OCI-LY7 (cell line): ENCODE results near the gene CCNL2. TPM values are rescaled to one million over a fixed set of nuclear protein-coding genes. Genes with fewer than 3 reads are reported as not detected.

Source experiments
- BruUV-seq: library from RNA; stranded (reverse); fragments of 400-500 nt; replicated peaks from 2 replicates; lab custom pipeline; 2021; lab: Mats Ljungman, UMichigan
- CTCF ChIA-PET: fragments of 300-600 bp; sonication (Branson Sonifier 250); formaldehyde crosslinking; loops from one replicate; lab custom pipeline; 2022; ENCODE audit warnings: antibody characterized with exemption; ENCODE audit not compliant: unreplicated experiment; lab: Charles Lee
- POLR2A ChIA-PET: fragments of 300-600 bp; sonication (Branson Sonifier 250); formaldehyde crosslinking; loops from one replicate; lab custom pipeline; 2022; ENCODE audit warnings: antibody characterized with exemption; lab: Charles Lee
- DNase-seq: peaks from one replicate; pipeline ENCODE4 v3.0.0-alpha.2; 2015; ENCODE audit warnings: low spot score
- H2AFZ ChIP-seq: fragments of 200-600 bp; sonication (generic), shearing (Covaris generic); 2 replicates; pipeline ENCODE4 v1.6.1; 2014; ENCODE audit warnings: mild to moderate bottlenecking, antibody characterized with exemption, low read length, moderate library complexity
- H3K27ac ChIP-seq: fragments of 200-600 bp; sonication (generic); 2 replicates; pipeline ENCODE4 v1.5.1; 2014; ENCODE audit warnings: mixed run types, low read depth, mild to moderate bottlenecking, moderate library complexity, low read length, inconsistent platforms; ENCODE audit not compliant: poor library complexity, severe bottlenecking
- H3K36me3 ChIP-seq: fragments of 200-600 bp; sonication (generic); 2 replicates; pipeline ENCODE4 v1.6.1; 2014; ENCODE audit warnings: mild to moderate bottlenecking, antibody characterized with exemption, low read length, moderate library complexity, mixed read lengths; ENCODE audit not compliant: insufficient read depth
- H3K4me1 ChIP-seq: fragments of 200-600 bp; sonication (generic); 2 replicates; pipeline ENCODE4 v1.5.1; 2014; ENCODE audit warnings: mild to moderate bottlenecking, low read length; ENCODE audit not compliant: insufficient read depth, poor library complexity, severe bottlenecking
- H3K4me2 ChIP-seq: fragments of 200-600 bp; sonication (generic); 2 replicates; pipeline ENCODE4 v1.6.1; 2014; ENCODE audit warnings: mild to moderate bottlenecking, low read length
- H3K4me3 ChIP-seq: fragments of 200-600 bp; sonication (generic); 2 replicates; pipeline ENCODE4 v1.5.1; 2014; ENCODE audit warnings: mild to moderate bottlenecking, low read depth, low read length; ENCODE audit not compliant: poor library complexity, severe bottlenecking
- H3K79me2 ChIP-seq: fragments of 200-600 bp; sonication (generic); 2 replicates; pipeline ENCODE4 v1.6.1; 2016; ENCODE audit warnings: low read depth, mild to moderate bottlenecking, low read length, moderate library complexity, mixed read lengths; ENCODE audit not compliant: insufficient read depth
- H3K9me2 ChIP-seq: fragments of 200-600 bp; sonication (generic); 2 replicates; pipeline ENCODE4 v1.6.1; 2016; ENCODE audit warnings: mild to moderate bottlenecking, low read length, mixed read lengths; ENCODE audit not compliant: insufficient read depth
- H3K9me3 ChIP-seq: fragments of 200-600 bp; sonication (generic); 2 replicates; pipeline ENCODE4 v1.6.1; 2014; ENCODE audit warnings: mild to moderate bottlenecking, mixed run types, low read length, mixed read lengths
- H4K20me1 ChIP-seq: fragments of 200-600 bp; sonication (generic); 2 replicates; pipeline ENCODE4 v1.6.1; 2014; ENCODE audit warnings: mild to moderate bottlenecking, antibody characterized with exemption, low read length, moderate library complexity, mixed read lengths; ENCODE audit not compliant: insufficient read depth
- EZH2phosphoT487 ChIP-seq: fragments of 200-600 bp; sonication (generic); IDR thresholded peaks from 2 replicates; pipeline ENCODE4 v1.6.1; 2018; ENCODE audit warnings: low read depth, borderline replicate concordance, mild to moderate bottlenecking, mixed run types, antibody characterized with exemption, low read length, moderate library complexity, mixed read lengths
- intact Hi-C: fragments of 100-400 bp; cut with micrococcal nuclease; formaldehyde crosslinking; loops from one replicate; pipeline ENCODE4 v1.10.0; 2022; ENCODE audit not compliant: unreplicated experiment
- total RNA-seq, 2 experiments: library from RNA; depleted of rRNA in 1 of 2; stranded (reverse); fragments of >200 nt in 1 of 2; shearing (Covaris generic) in 1 of 2; gene quantifications; 2 replicates each; pipeline ENCODE4 v1.2.3, GENCODE V29; 2014 to 2022
- TF ChIP-seq, protein P1 (sequence below): fragments of 200-600 bp; sonication (generic); conservative IDR thresholded peaks from 2 replicates; pipeline ENCODE4 v1.5.1; 2014; ENCODE audit warnings: mild to moderate bottlenecking, antibody characterized with exemption, low read length, moderate library complexity, mixed read lengths

Gene CCNL2
- total RNA-seq, 2 experiments from 2014 or later = 213 to 307 TPM

DNA sequence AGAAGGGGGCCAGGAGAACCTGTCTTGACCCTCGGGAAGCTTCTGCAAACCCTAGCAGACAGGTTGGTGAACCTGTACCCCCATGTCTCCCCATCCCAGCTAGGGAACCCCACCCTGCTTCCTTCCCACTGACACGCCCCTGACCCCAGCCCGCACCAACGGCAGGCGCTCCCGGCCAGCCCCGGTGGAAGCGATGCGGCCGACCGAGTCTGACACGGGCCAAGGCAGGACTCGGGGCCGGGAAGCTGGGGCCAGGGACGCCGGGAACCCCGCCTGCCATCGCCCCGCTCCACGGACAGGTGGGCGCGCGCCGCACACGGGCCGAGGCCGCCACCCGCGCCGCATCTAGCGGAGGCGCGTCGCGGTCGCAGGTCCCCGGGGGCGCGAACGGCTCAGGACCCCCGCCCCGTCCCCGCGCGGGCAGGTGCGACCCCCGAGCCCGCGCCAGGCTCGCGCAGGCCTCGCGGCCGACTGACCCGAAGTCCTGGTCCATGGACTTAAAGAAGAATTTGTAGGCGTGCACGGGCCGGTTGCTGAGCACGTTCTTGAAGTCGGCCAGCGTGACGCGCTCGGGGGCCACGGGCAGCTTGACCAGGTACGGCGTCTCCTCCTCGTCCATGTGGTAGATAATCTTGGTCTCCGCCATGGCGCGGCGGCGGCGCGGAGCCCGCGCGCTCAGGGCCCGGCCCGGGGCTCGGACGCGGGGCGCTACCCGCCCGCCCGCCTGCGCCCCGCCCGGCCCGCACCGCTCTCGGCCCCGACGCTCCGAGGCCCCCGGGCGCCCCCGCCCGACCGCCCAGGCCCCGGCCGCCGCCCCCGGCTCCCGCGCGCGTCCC is 50.5 kb downstream of the CCNL2 start:
- no peak overlapping the region for H3K27ac ChIP-seq
- no peaks in the 10 kb centered on the region for H3K79me2 ChIP-seq
- BruUV-seq = no TSS peak
- H4K20me1 ChIP-seq = no peaks in the 10 kb centered on the region; the same call in 1 of the 2 replicates
- no peak for DNase-seq
- H3K9me3 ChIP-seq = no peaks in the 10 kb centered on the region
- ChIA-PET POLR2A (no interaction called here), CTCF (interaction anchor here (0.6 kb wide), 1 partner anchor 240 kb away, joined by 5 read pairs; no protein-coding TSS in a partner anchor)
- intact Hi-C loops = loop anchor here (1.0 to 5.0 kb wide), 3 partner anchors 24 to 114 kb away; partner anchors contain the start of gene PUSL1
- H3K9me2 ChIP-seq = no peaks in the 10 kb centered on the region
- H2AFZ ChIP-seq = no peak overlapping the region
- H3K4me2 ChIP-seq = peak overlapping the region; percentile 80
- H3K4me3 ChIP-seq = peak overlapping the region; percentile 74
- H3K4me1 ChIP-seq = peaks cover 31% of the 10 kb centered on the region
- TF ChIP-seq, protein P1, sequence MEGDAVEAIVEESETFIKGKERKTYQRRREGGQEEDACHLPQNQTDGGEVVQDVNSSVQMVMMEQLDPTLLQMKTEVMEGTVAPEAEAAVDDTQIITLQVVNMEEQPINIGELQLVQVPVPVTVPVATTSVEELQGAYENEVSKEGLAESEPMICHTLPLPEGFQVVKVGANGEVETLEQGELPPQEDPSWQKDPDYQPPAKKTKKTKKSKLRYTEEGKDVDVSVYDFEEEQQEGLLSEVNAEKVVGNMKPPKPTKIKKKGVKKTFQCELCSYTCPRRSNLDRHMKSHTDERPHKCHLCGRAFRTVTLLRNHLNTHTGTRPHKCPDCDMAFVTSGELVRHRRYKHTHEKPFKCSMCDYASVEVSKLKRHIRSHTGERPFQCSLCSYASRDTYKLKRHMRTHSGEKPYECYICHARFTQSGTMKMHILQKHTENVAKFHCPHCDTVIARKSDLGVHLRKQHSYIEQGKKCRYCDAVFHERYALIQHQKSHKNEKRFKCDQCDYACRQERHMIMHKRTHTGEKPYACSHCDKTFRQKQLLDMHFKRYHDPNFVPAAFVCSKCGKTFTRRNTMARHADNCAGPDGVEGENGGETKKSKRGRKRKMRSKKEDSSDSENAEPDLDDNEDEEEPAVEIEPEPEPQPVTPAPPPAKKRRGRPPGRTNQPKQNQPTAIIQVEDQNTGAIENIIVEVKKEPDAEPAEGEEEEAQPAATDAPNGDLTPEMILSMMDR = no peak
- no peak for TF ChIP-seq EZH2phosphoT487
- H3K36me3 ChIP-seq = no peaks in the 10 kb centered on the region

DNA sequence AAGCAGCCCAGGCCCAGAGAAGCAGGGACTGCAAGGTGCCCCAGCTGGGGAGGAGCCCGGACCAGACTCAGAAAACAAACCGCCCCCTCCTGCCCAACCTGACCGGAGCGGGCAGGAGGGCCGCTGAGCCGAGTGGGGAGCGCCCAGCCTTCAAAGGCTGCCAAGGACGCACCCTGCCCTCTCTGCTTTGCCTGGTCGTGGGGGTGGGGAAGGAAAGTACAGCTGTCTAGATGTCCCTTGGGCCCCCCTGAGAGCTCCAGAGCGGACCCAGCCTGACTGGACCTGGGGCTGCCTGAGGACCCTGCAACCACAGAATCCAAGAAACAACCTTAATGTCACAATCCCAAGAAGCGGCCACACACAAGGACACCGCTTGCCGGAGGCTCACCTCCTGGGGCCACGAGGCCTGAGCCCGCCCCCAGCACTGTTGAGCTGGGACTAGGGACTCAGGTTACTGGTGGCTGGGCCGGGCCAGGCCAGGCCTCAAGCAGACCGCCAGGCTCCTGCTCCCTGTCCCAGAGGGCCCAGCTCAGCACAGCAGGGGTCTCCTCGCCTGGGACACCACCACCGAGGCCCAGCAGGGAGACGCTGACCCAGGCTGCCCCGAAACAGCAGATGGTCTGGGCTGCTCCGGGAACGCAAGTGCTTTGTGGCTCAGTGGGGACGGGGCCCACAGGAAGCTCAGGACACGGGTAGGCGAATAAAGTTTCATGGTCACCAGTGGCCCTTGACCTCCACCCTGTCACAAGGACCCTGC is 51.3 kb downstream of the CCNL2 start:
- BruUV-seq = no TSS peak
- DNase-seq = no peak
- no peaks in the 10 kb centered on the region for H3K79me2 ChIP-seq

DNA sequence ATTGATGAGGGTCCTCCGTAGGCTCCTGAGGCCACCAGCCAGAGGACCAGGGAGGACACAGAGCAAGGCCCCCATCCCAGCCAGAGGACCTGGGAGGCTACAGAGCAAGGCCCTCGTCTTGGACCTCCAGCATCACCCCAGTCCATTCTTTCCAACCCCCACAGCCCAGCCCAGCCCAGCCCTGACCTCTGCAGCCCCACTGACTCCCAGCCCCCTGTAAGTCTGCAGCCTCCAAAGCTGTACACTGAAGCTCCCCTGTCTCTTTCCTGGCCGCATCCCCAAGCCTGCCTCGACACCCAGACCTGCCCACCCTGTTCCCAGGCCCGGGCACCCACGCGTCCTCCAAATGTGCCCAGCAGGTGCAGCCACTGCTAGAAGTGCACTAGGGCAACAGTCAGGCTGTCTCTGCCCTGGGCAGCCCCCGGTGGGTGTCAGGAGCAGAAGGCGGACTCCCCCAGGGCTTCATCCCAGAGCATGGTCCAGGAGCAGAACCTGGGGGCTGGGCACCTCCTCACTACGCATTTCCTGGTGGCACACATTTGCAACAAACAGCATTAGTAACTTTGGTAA is 52.0 kb downstream of the CCNL2 start:
- H3K4me1 ChIP-seq = peaks cover 16% of the 10 kb centered on the region
- no TSS peak for BruUV-seq
- DNase-seq = no peak
- no peak overlapping the region for H3K27ac ChIP-seq
- no peaks in the 10 kb centered on the region for H3K79me2 ChIP-seq
- CTCF ChIA-PET = interaction anchor here (1.3 kb wide), 1 partner anchor 9 kb away, joined by 5 read pairs; no protein-coding TSS in a partner anchor
- no peaks in the 10 kb centered on the region; the same call in 1 of the 2 replicates for H4K20me1 ChIP-seq
- H3K4me3 ChIP-seq = no peak overlapping the region
- no peaks in the 10 kb centered on the region for H3K36me3 ChIP-seq
- H3K9me2 ChIP-seq = no peaks in the 10 kb centered on the region
- no peak overlapping the region for H2AFZ ChIP-seq
- POLR2A ChIA-PET = no interaction called here
- intact Hi-C loops = loop anchor here (5.0 kb wide), 1 partner anchor 115 kb away; no protein-coding TSS in a partner anchor
- no peaks in the 10 kb centered on the region for H3K9me3 ChIP-seq
- H3K4me2 ChIP-seq = peak overlapping the region; percentile 80
- TF ChIP-seq, protein P1 = no peak
- no peak for TF ChIP-seq EZH2phosphoT487

More for the DNA sequence above, 51.3 kb downstream of the CCNL2 start:
- CTCF ChIA-PET = no interaction called here
- Histone ChIP-seq H3K4me1 (peaks cover 24% of the 10 kb centered on the region), H3K4me2 (peak overlapping the region; percentile 80), H3K27ac (no peak overlapping the region), H3K4me3 (peak overlapping the region; percentile 74), H2AFZ (no peak overlapping the region), H3K9me3 (no peaks in the 10 kb centered on the region), H3K9me2 (no peaks in the 10 kb centered on the region), H4K20me1 (no peaks in the 10 kb centered on the region; the same call in 1 of the 2 replicates), H3K36me3 (no peaks in the 10 kb centered on the region)
- POLR2A ChIA-PET = no interaction called here
- intact Hi-C loops = loop anchor here (5.0 kb wide), 1 partner anchor 114 kb away; no protein-coding TSS in a partner anchor
- TF ChIP-seq EZH2phosphoT487 = no peak
